ENCODE data around the gene PDZD8.

DNA sequence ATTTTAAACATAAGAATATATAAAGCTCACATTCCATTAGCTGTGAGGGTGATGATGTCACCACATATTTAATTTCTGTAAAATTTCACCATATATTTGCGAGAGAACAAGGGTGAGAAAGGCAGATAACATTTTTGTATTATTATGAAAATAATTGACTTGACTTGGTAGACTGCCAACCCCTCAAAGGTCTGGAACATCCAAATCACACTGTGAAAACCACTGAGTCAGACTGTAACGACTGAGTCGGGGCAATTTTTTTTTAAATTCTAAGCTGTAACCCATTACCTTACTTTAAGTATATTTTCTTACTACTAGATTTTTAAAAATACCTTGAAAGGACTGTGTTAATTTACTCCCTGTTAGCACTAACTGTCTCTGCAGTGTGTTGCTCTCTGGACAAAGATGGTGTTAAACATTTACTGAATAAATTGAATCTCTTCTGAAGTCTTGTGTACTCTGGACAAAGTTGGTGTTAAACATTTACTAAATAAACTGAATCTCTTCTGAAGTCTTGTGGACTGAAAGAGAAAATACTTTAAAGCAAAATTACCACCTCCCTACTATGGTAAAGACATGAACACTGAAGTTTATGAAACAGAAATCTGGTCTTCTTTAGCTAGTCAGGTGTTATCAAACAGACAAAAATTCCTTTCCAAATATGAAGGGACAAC is 14.1 kb downstream of the PDZD8 start:
- TF ChIP-seq, protein P1, sequence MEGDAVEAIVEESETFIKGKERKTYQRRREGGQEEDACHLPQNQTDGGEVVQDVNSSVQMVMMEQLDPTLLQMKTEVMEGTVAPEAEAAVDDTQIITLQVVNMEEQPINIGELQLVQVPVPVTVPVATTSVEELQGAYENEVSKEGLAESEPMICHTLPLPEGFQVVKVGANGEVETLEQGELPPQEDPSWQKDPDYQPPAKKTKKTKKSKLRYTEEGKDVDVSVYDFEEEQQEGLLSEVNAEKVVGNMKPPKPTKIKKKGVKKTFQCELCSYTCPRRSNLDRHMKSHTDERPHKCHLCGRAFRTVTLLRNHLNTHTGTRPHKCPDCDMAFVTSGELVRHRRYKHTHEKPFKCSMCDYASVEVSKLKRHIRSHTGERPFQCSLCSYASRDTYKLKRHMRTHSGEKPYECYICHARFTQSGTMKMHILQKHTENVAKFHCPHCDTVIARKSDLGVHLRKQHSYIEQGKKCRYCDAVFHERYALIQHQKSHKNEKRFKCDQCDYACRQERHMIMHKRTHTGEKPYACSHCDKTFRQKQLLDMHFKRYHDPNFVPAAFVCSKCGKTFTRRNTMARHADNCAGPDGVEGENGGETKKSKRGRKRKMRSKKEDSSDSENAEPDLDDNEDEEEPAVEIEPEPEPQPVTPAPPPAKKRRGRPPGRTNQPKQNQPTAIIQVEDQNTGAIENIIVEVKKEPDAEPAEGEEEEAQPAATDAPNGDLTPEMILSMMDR (IDR thresholded peaks at IDR 0.05) = no peak
- TF ChIP-seq EP300 (IDR thresholded peaks at IDR 0.05) = peak; percentile 22 to 42; a peak in 2 of 5 replicates
- TF ChIP-seq POLR2A (IDR thresholded peaks at IDR 0.05; ENCODE audit: low read length) = no peak
- no peak for TF ChIP-seq HOXA7 (CRISPR knock-in tag; IDR thresholded peaks at IDR 0.05)
- TF ChIP-seq ELK1 (IDR thresholded peaks at IDR 0.05; ENCODE audit: low read depth, low read length) = no peak
- peak in 1 of 2 experiments; percentile 5; a peak in 1 of 5 replicates for TF ChIP-seq RAD21 (conservative IDR thresholded peaks at IDR 0.05 in 1 of 2, IDR thresholded peaks at IDR 0.05 in 1 of 2)
- TF ChIP-seq CHD4 (IDR thresholded peaks at IDR 0.05; ENCODE audit: borderline replicate concordance) = no peak
- TF ChIP-seq PHF8 (IDR thresholded peaks at IDR 0.05; ENCODE audit: borderline replicate concordance, low read depth) = no peak
- TF ChIP-seq BCL3 (IDR thresholded peaks at IDR 0.05) = no peak; the same call in 2 of the 3 replicates
- no peak for TF ChIP-seq NR3C1 (IDR thresholded peaks at IDR 0.05)

Data from A549 (cell line).